Stimulated activated CD8-positive, alpha-beta memory T cell treated with anti-CD3 and anti-CD28 coated beads, Interleukin-2, amount 100 ng/mL, for 48 hours (primary cell): ENCODE measurements around the gene ATP8A1.
"Not testable (repeated sequence)": the region's sequence is repeated elsewhere in the genome, so short reads cannot be mapped to it uniquely, and the experiment has no call there.

Experiments used
- DNase-seq, 2 donors: peaks; one replicate each; pipeline ENCODE4 v3.0.0-alpha.2; 2020; ENCODE audit warnings: low read depth in 2 of 2

ATP8A1 gene

GRCh38 chr4:42510225-42510624, 146.7 kb downstream of the ATP8A1 start:
- DNase-seq = no peak

DNA sequence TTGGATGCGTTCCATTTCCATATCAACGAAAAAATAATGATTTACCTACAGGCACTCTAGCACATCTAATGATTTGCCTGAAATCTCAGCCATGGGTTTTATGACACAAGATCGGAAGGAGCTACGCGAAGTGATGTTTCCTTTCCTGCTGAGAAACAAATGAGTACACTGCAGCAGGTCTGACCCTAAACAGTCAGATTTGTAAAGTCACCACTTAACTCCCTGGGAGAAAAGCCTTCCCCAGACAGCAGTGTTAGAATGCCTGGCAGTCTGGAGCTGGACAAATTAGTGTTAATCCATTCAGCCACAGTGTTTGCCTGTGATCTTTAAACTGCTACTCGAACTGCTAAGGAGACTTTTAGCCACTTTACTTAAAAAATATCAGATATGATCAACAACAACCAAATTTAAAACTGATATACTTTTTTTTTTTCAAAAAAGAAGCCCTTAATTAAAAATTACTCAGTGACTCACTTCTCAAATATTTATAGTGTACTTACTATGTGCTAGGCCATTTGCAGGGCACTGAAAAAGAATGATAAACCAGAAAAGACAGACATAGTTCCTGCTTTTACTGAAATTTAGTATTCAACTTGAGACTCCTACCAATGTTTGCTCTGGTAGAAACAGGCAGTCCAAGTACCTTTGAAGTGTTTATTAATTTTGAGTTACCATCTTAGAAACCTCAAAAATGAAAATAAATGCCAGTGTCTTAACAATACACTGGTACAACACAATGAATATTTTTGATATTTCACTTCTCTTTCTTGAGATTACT, 155.1 kb downstream of the ATP8A1 start:
- DNase-seq = no peak

- no peak for DNase-seq
Measured at GRCh38 chr4:42498040-42498439, 158.9 kb downstream of the ATP8A1 start.

GRCh38 chr4:42497142-42497910, 159.6 kb downstream of the ATP8A1 start:
- DNase-seq = no peak

DNA sequence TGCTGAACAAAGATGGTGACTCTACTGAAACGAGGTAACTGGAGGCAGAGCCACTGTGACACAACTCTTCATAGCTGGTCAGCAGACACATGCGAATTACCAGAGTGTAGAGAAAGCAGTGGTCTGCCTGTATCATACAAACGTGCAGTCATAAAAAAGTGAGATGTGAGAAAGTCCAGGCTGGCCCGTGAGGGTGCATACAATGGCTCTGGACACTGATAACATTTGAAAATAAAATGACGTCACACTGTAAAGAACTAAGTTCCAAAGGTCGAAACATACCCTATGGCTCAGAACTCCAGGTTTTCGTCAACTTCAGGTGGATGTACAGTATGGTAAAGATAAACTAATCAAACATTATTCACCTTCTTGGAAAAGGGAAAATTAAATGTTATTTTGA, 163.9 kb downstream of the ATP8A1 start:
- DNase-seq = no peak

DNA sequence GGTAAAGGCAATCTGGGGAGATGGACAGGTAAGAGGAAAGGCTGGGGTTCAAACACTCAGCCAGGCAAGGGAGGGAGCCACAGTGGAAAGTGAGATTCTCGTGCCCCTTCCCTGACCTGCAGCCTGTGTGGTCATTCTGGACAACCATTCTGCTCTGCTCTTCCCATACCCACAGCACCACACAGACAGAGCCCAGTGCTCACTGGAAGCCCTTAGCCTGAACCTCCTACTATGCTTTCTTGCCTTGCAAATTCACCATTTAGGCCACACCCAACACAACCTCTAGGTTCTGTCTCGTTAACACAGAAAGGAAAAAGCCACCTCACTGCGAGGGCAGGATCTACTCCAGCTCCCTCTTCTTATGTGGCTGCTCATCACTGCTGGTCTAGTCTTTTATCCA, 166.9 kb downstream of the ATP8A1 start:
- no peak for DNase-seq

- DNase-seq = no peak
Measured at GRCh38 chr4:42489095-42489494, 167.8 kb downstream of the ATP8A1 start.

DNA sequence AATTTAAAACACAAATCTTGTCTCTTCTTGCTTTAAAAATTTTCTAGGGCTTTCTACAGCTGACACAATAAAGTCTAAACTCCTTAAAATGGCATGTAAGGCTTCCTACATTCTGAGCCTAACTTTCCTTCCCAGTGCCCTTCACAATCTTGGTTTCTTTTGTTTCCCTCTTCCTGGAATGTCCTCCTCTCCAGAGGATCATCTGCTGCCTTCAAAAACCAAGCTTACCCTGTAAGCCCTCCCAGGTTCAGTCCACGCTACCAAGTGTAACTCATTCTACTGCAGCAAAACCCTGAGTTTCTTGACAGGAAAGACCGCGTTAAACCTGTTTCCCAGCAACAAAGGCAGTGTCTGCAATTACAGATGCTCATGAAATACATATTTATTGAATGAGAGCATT, 168.4 kb downstream of the ATP8A1 start:
- DNase-seq = no peak

GRCh38 chr4:42488114-42488513, 168.8 kb downstream of the ATP8A1 start:
- no peak for DNase-seq

GRCh38 chr4:42487230-42487629, 169.7 kb downstream of the ATP8A1 start:
- no peak for DNase-seq

DNA sequence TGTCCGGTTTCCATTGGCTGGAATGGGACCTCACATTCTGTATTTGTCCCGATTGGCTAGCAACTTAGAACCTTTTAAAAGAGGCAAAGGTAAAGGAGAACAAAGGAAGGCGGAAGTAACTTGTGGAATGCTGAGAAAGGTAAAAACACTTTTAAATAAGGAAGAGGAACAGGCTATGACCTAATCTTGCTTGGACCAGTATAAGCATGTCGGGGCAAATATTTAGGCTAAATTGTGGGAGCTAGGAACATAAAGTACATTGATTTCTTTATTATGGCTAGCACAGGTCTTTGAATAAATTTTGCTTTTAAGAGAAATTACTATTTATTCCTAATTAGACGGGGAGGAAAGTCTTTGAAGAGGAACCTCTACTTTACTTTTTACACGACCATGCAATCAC, 170.7 kb downstream of the ATP8A1 start:
- DNase-seq = not testable (repeated sequence)

DNA sequence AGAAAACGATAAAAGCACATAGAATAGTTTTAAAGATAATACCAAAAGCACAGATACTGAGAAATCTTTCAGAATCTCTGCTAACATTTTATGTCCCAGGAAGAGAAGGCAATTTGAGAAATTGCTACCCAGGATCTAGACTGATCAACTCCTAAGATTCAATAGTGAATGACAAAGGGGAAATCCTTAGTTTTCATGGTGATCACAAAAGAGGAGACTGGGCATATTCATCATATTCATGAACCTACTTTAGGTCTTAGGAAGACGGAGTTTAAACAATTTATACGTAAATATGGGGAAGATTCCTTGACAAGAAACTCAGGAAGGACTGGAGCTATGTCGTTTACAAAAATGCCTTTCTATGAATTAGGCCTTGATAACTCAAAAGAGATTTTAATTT, 172.3 kb downstream of the ATP8A1 start:
- DNase-seq = no peak

DNA sequence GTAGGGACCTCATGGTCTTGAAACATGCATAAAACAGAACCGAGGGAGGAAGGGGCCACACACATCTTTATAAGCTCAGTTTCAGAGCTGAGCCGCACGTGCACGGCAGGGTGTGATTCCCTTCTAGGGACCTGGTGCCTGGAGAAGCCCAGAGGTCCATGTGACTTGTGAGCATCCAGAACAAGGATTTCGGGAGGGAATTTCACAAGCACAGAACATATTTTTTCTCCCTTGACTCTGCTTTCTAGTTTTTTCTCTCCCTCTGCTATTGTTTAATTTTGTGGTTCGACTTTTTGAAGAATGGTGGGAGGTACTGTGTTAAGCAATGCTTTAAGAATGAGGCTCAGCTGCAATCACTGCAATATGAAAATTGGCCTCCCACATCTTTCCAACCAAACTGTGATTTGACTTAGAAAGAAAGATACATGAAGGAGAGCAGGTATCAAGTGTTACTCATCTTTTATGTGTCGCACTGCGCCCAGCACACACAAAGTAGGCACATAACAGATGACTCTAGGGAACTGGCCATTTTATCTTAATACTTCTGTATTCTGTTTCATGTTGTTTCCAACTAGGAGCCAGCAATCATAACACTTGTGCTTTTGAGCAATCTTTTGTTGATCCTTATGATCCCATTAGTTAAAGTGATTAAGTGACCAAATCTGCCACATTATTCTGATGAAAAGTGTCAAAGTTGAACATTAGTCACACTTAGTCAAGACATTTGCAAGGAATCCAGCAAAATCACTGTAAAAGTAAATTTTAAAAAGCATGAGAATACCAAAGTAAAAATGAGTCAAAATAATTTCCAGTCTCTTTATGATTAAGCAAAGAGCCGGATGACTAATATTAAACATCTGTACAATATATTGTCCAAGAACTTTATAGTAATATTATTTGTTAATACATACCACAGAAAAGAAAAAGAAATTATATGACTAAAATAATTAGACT, 173.2 kb downstream of the ATP8A1 start:
- DNase-seq = no peak

- DNase-seq = no peak
Measured at GRCh38 chr4:42482516-42483327, 174.2 kb downstream of the ATP8A1 start.

DNA sequence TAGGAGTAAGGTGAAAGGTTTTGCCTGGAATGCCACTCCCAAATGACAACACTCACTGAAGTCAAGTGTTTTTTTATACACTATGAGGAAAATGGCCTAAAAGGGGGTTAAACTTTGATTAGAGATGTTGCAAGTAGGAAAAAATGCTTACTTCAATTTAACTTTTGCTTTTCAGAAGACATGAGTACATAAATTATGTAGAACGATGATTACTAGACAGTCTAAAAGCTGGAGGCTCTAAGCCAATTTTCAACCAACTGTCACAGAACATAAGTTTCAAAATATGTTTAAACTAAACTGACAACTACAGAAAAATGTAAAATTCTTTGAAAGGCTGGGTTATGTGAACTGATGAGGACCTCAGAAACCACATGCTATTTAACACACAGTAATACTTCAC, 176.2 kb downstream of the ATP8A1 start:
- DNase-seq = no peak

DNA sequence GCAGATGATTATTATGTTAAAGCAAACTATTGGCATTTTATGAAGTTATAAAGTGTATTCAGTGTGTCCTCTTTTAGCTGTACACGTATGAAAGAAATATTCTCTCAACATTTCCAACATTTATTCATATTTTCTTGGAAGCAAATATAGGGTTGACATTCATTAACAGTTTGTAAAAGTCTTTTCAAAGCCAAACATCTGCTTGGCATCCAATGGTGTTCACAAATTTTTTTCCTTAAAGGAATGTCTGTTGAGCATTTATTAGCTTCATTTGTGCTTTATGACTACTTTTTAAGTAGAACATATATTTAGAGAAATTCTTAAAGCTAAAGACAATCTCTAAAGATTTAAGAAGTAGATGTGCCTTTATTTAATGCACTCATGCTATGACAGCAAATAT, 176.6 kb downstream of the ATP8A1 start:
- DNase-seq = no peak

DNA sequence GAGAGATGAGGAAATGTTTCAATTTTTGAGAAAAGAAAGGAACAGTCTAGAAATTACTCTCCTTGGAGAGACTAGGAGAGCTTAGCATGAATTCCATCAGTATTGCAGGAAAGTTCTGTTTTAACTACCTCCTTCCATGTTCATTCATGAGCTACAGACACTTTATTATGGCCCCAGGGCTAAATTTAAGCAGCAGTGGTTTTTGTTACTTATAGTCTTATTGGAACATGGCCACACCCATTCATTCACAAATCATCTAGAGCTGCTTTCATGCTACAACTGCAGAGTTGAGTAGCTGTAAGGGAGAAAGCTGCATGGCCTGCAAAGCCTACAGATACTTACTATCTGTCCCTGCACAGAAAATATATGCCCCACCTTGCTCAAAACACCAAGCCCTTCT, 178.0 kb downstream of the ATP8A1 start:
- DNase-seq = no peak

DNA sequence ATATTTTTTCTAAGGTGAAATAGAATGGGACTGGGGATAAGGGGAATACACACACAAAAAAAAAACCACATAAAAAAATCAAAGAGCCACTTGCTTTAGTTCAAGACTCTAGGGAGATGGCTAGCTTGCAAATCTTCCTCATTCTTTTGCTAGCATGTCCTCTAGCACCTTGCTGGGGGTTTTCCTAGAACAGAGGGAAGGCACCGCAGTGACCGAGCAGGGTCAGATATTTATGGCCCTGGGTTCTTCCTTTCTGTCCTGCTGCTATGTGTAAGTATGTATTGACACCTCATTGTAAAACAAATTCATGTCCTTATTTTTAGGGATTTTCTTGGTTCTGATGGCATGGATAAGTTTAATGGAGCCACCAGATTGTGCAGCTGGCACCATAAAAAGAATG, 178.4 kb downstream of the ATP8A1 start:
- DNase-seq = no peak

DNA sequence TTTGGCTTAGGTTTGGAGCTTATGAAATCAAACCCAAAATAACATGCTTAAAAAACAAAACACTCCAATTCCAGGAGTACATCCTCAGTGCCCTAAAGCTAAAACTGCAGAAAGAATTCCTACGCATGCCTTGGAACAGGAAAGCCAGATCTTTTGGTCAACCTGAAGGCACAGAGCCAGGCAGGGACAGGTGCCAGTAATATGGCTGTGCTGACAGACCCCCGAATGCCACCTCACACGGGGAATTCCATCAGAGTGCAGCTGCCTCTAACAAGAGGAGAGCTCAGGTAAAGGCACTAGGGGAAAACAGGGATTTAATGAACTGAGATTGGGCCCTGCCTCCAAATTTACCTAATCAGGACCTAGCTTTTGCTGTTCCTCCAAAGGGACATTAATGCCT, 182.5 kb downstream of the ATP8A1 start:
- DNase-seq = no peak

DNA sequence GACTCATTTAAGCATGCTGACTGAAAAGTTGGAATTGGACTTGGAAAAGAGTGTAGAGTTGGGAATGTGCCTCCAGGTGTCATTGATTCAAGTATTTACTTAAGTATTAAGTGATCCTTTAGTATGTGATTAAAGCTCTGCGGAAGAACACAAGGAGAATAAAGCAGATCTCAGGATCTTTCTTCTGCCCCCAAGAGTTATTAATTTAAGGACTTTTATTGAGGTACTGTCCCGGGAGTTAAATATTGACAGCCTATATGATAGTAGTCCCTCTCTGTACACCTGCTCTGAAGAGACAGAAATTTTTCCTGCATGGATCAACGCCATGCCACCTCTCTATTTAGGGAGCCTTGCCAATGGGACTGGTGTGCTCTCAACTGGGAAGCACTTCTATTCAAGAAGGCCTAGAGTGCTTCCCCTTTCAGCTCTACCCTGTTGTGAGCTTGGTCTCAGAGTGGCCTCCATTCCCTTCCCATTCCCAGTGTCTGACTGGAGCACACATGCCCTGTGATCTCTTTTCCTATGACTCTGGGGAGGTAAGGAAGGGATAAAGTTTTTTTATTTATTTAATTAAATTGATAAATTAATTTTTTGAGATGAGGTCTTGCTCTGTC, 183.7 kb downstream of the ATP8A1 start:
- DNase-seq = no peak

DNA sequence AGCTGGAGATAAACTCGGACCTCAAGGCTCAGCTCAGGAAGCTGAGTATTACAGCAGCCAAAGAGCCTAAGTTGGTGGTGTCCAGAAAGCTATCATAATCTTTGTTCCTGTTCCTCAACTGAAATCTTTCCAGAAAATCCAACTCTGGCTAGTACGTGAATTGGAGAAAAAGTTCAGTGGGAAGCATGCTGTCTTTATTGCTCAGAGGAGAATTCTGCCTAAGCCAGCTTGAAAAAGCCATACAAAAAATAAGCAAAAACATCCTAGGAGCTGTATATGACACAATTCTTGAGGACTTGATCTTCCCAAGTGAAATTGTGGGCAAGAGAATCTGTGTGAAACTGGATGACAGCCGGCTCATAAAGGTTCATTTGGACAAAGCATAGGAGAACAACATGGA, 185.0 kb downstream of the ATP8A1 start:
- no peak for DNase-seq
